Measurements from ENCODE around the gene NUP133.
"Not testable (repeated sequence)": the region's sequence is repeated elsewhere in the genome, so short reads cannot be mapped to it uniquely, and the experiment has no call there.

NUP133 gene

DNA sequence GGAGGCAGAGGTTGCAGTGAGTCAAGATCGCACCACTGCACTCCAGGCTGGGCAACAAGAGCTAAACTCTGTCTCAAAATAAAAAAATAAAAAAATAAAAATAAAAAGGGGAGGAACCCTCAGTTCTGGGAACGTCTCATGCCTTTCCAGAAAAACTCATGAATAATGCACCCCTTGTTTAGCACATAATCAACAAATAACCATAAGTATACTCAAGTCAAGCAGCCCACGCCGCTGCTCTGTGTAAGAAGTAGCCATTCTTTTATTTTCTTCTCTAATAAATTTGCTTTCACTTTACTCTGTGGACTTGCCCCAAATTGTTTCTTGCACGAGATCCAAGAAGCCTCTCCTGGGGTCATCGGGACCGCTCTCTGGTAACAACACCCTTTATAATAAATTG lies 59.8 kb downstream of the NUP133 start:
- no peak for FAIRE-seq

DNA sequence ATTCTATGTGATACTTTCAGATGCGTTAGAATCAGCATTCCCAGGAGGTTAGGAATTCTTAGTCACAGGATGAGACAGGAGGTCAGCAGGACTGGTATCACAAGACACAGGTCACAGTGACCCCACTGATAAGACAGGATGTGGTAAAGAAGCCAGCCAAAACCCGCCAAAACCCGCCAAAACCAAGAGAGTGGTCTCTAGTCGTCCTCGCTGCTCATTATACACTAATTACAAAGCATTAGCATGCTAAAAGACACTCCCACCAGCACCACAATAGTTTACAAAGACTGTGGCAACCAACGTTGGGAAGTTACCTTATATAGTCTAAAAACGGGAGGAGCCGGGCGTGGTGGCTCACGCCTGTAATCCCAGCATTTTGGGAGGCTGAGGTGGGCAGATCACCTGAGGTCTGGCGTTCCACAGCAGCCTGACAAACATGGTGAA lies 60.3 kb downstream of the NUP133 start:
- FAIRE-seq, result no peak

DNA sequence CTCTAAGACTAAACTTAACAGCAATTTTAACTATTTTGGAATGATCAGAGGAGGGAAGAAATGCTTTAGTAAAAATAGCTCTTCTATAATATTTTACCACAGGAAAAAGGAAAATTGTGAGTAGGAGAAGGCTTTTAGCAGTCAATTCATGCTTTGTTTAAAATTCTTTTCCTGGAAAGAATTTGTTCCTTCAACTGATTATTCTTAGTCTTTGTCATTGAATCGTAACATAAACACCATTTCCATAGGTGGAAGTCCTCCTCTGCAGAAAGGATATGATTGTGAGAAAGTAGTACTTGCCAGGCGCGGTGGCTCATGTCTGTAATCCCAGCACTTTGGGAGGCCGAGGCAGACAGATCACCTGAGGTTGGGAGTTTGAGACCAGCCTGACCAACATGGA lies 62.3 kb downstream of the NUP133 start:
- FAIRE-seq, result no peak

DNA sequence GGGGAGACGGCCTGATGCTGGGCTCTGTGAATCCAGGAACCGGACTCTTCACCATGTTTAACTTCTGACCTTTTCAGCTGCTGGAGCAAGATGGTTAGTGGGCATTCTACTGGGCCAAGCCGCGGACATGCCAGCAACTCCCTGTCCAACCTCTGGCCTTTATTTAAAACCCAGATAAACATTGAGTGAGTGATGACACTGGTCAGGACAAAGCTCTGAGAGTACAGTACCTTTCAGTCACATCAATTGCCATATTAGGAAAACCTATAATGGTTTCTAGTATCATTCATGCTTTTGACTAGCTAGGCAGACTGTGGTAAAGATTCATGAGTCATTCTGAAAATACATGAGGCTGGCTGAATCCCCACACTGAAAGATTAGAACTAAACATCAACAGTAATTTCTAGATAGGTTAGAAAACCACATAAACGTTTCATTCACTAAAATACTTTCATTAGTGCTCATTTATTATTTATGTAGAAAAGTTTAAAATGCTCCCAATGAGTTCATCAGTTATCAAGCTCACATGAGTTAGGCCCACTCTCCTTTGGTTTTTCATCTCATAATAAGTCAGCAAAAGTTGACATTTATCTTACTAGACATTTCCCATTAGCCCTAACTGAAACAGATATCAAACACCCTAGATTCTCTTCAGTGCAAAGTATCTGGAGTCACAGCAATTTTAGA lies 67.1 kb downstream of the NUP133 start:
- FAIRE-seq, result no peak

DNA sequence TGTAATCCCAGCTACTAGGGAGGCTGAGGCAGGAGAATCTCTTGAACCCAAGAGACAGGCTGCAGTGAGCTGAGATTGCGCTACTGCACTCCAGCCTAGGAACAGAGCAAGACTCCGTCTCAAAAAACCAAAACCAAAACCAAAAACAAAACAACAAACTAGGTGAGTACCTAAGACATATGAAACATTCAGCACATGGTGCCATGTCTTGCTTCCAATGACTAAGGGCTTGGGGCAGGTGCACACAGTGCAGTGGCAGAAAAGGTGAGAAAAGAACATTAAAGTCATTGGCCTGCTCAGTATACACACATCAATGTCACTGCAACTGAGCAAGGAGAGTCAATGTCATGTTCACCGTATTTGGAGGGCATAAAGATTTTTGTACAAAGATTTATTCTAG lies 70.1 kb downstream of the NUP133 start:
- FAIRE-seq, result no peak

DNA sequence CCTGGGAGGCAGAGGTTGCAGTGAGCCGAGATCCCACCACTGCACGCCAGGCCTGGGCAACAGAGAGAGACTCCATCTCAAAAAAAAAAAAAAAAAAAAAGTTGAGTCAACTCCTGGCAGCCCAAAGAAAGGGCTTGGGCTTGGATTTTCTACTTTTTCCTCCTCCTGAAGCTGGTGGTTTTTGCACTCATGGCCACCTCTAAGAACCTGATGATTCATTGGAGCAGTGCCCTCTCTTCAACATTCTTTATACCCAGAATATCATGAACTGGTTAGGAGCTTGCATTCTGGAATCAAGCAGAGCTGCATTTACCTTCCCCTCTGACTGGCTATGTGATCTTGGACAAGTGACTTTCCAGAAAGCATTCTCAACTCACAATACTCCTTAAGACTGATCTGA lies 70.7 kb downstream of the NUP133 start:
- FAIRE-seq, result no peak

DNA sequence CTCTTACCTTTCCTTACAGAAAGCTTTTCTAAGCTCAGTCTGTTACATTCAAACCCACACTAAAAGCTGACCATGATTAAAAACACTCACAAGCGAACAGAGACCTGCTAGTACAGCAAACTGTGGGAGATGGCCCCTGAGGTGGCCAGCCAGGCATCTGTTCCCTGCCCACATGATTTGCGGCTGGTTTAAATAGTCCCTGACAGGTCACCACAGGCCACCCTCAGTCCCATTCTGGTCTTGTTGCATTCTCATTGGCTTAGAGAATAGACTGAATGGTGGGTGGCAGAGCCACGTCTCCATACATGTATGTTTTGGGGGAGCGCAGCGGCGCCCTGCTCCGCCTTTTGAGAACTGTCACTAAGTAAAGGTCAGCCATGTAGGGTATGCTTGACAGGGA lies 71.9 kb downstream of the NUP133 start:
- no peak for FAIRE-seq

DNA sequence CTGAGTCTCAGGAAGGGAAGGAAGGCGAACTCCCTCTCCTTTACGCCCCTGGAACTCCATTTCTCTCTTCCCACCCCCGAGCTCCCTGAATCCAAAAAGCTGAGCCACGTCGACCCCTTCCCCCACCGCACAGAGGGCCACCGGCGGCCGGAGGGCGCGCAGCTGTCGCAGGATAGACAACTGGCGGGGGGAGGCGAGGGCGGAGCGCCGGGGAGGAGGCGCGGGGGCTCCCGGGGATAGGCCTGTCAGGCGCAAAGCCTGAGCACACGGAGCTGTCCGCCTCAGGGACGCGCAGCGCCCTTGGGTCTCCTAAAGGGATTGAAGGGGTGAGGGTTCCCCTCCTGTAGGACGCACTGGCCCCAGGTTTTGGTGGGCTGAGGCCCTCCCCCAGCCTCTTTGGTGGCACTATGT lies 73.5 kb downstream of the NUP133 start:
- no peak for FAIRE-seq

DNA sequence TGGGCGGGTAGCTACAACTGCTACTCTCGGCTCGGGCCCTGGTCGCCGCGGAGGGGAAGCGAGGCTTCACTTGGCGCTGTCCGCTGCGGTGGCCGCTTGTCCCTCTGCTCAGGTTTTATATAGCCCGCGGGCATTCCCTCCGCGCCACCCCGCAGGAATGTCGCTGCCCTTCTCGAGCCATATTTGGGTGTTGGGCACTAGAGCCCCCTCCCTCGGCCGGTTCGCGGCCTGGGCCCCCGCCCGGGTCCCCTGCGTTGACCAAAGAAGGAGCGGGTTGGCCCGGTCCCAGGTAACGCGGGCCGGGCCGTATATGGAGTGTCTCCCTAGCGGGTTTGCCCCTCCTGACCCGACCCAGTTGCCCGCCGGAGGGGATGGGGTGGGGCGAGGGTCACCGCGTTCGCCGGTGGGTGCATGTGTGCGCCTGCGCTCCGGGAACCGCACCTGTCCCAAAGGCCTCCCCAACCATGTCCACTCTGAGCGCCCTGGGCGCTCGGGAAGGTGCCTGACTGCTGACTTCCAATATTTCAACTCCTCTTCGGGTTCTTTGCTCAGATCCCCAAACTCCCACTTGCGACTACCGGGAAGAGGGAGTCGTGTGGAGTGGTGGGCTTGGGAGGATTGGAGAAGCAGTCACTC lies 74.0 kb downstream of the NUP133 start, which contains the start of gene ACTA1:
Gene ACTA1 (minus strand): TSS at position 90 of the 636 bp plus-strand sequence. CDS start 979 bp downstream, outside the sequence.
- FAIRE-seq, result no peak

DNA sequence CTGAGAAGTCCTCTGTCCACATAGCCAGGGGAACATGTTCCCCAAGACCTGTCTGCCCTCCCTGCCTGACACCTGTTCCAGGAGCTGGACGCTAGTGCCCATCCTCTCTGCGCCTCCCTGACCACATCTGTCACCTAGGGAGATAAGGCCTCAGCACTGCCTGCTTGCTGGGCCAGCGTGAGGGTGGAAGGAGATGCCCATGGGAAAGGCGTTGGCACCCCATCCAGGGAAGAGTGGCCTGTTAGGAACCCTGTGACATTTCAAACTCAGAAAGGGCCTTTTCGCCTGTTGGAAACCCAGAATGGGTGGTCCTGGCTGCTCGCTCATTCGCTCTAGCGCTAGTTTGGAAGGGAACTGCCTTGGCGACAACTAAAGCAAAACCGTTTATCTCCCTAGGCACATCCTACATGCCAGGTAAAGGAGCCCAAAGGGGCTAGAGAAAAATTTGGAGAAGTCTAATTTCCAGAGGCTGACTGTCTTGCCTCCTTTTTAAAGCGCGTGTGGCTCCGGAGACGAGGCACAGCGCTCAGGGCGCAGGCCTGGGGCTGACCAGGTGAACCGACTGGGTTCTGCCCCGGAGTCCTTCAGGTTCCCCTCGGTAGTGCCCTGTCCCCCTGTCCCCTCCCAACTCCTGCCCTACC lies 74.7 kb downstream of the NUP133 start:
- FAIRE-seq, result no peak

DNA sequence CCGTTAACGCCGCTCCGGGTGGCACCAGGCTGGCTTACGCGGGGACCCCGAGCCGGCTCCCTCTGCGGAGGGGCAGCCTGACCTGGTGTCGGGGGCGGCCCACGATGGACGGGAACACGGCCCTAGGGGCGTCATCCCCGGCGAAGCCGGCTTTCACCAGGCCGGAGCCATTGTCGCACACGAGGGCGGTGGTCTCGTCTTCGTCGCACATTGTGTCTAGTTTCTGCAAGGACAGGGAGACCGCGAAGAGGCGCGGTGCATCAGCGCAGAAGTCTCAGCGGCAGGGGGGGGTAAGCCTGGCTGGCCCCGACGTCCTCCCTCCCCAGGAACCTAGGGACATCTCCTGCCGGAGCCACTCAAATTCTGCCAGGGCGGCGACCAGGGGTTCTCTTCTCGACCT lies 75.2 kb downstream of the NUP133 start:
- no peak for FAIRE-seq

DNA sequence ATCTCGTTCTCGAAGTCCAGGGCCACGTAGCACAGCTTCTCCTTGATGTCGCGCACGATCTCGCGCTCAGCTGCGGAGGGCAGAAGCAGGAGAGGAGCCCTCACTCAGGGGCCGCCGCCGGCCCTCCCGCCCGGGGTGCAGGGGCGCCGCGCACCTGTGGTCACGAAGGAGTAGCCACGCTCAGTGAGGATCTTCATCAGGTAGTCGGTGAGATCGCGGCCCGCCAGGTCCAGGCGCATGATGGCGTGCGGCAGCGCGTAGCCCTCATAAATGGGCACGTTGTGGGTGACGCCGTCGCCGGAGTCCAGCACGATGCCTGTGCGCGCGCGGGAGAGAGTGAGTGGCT lies 76.1 kb downstream of the NUP133 start:
- no peak for FAIRE-seq

DNA sequence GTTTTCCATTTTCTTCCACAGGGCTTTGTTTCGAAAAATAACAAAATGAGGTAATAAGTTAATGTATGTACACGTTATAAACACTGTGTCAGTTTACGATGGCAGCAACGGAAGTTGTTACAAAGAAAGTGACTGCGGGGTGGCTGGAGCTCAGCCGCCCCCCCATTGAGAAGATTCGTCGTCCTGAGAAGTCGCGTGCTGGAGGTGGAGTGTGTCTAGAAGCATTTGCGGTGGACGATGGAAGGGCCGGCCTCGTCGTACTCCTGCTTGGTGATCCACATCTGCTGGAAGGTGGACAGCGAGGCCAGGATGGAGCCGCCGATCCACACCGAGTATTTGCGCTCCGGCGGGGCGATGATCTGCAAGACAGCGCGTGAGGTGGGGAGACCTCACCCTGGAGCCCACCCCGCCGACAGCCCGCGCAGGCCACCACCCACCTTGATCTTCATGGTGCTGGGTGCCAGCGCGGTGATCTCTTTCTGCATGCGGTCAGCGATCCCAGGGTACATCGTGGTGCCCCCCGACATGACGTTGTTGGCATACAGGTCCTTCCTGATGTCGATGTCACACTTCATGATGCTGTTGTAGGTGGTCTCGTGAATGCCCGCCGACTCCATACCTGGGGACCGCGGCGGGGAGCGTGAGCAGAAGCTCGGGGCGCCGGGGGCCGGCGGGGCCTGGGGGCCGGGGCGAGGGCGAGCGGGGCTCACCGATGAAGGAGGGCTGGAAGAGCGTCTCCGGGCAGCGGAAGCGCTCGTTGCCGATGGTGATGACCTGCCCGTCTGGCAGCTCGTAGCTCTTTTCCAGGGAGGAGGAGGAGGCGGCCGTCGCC lies 76.6 kb downstream of the NUP133 start:
- FAIRE-seq, result no peak

DNA sequence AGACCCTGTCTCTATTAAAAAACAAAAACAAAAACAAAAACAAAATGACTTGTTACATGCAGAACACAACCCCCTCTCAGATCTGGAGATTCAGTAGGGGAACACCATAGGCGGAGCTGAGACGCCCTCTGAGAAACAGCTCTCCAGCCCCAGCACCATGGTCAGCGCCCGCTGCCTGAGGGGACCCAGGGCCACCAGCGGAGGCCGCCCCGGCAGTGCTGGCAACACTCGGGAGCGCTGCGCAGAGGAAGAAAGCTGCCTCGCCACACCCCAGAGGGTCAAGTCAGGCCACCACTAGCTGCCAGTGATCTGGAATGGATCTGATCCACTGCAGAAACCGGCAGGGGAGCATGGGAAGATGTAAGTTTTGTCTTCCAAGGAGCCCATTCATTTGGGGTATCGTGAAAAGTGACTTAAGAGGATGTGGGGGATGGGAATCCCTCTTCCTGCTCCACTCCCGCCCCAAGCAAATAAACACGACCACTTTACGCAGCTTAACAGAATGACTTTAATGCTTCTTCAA lies 77.3 kb downstream of the NUP133 start:
- no peak for FAIRE-seq

DNA sequence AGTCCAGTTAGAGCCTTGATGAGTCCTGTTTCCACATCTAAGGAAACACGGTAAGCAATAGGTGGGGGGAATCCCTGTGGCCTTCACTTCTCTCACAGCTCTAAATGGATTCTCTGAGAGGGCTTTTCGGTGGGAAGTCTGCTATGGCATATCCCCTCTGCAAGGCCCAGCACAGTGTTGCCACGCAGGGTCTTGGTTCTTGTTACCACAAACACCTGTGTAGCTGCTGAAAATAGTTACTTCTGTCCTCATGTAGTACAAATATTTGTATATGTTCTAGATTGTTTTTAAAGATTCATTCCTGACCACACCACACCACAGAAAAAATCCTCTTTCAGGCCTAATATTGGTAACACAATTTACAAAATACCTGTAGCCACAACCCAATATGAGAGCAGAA lies 79.9 kb downstream of the NUP133 start:
- no peak for FAIRE-seq

DNA sequence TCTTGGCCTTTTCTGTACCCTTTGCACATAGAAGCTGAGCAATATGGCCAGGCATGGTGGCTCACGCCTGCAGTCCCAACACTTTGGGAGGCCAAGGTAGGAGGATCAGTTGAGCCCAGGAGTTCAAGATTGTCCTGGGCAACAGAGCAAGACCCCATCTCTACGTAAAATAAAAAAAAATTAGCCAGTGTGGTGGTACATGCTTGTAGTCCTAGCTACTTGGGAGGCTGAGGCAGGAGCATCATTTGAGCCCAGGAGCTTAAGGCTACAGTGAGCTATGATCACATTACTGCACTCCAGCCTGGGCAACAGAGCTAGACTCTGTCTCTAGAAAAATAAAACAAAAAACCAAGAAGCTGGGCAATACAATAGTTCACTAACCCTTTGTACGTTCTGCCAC lies 80.6 kb downstream of the NUP133 start:
- no peak for FAIRE-seq

DNA sequence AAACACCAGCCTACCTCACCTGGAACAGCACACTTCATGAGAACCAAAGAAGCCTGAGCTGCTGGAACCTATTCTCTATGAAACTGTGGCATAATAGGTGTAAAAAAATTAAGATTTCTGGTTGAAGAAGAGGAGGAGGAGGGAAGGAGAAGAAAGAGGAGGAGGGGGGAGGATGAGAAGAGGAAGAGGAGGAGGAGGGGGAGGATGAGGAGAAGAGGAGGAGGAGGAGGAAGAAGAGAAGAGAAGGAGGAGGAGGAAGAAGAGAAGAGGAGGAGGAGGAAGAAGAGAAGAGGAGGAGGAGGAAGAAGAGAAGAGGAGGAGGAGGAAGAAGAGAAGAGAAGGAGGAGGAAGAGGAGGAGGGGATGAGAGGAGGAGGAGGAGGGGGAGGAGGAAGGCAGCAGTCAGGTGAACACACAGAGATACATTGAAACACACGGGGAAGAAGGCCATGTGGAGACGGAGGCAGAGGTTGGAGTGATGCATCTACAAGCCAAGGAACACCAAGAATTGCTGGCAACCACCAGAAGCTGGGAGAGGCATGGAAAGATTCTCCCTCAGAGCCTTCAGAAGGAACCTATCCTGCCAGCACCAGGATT lies 82.5 kb downstream of the NUP133 start:
- FAIRE-seq, result no peak

DNA sequence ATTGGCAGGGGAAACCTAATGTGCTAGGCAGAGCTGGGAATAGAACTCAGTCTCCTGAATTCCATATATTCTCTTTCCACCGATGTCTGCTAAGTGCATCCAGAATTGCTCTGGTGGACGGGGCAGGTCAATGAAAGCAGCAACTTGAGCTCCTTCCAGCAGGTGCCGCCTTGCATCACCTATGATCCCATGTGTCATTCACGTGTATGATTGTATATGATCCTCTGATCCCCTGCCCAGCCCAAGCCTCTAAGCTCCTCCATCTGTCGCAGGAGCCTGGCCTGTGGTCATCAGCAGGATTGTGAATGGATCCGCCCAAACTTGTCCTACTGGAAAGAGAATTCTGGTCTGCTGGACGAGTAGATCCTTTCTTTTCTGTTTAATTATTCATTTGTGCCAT lies 87.4 kb downstream of the NUP133 start:
- FAIRE-seq, result no peak

DNA sequence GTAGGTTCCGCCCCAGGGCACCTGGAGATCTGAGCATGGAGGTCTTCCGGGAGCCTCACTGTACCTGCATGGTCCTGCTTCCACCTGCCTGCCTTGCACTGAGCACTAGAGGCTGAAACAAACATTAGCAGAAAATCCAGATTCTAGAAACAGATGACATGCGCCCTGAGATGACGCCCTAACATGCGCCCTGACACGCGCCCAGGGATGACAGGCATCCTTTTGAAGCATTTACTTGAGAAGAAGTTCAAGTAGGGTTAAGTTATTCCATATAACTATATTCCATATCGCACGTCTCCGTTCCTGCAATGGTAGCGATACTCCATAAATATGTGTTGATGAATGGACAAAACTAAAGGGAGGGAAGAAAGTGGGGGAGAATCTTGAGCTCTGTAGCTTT lies 87.9 kb downstream of the NUP133 start:
- FAIRE-seq, result no peak

DNA sequence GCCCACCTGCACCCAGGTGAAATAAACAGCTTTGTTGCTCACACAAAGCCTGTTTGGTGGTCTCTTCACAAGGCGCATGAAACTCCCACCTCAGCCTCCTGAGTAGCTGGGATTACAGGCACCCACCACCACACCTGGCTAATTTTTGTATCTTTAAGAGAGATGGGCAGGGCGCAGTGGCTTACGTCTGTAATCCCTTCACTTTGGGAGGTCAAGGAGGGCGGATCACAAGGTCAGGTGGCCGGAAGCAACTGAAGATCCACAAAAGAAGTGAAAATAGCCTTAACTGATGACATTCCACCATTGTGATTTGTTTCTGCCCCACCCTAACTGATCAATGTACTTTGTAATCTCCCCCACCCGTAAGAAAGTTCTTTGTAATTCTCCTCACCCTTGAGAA lies 89.6 kb downstream of the NUP133 start:
- FAIRE-seq, result not testable (repeated sequence)

DNA sequence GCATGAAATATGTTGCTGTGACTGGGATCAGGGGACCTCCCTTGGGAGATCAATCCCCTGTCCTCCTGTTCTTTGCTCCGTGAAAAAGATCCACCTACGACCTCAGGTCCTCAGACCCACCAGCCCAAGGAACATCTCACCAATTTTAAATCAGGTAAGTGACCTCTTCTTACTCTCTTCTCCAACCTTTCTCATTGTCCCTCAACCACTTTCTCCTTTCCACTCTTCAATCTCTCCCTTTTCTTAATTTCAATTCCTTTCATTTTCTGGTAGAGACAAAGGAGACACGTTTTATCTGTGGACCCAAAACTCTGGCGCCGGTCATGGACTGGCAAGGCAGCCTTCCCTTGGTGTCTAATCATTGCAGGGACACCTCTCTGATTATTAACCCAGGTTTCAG lies 95.3 kb downstream of the NUP133 start:
- not testable (repeated sequence) for FAIRE-seq

DNA sequence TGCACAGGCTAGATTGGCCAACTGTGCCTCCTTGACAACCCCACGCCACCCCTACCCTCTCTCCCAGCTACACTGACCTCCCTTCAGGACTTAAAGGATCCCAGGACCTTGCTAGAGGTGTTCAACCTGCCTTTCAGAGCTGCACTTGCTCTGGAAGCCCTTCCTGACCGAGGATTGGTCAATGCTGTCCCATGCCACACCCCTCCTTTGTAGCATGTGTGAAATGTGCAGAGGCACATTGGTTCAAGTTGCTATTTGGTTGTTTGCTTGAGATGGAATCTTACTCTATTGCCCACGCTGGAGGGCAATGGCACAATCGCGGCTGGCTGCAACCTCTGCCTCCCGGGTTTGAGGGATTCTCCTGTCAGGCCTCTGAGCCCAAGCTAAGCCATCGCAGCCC lies 96.1 kb downstream of the NUP133 start:
- FAIRE-seq, result no peak

Measured in TTC549 (cell line).